DND-41 (cell line): ENCODE results near the gene ARRB1.

ENCODE experiments used
- ATAC-seq: fragments of 200-7000 bp; cut with Tn5 transposase; 3 replicates; pipeline ENCODE4 v1.9.1; 2021; ENCODE audit warnings: low read depth; ENCODE audit not compliant: insufficient read depth
- DNase-seq: peaks from one replicate; pipeline ENCODE4 v3.0.0-alpha.2; 2020
- H2AFZ ChIP-seq: 2 replicates; pipeline ENCODE4 v1.6.0; 2012; ENCODE audit warnings: low read depth, low read length
- H3K27ac ChIP-seq: 2 replicates; pipeline ENCODE4 v1.5.1; 2012; ENCODE audit warnings: low read length, inconsistent platforms
- H3K27me3 ChIP-seq: fragments of 200-600 bp; sonication (generic); 2 replicates; pipeline ENCODE4 v1.6.0; 2012; ENCODE audit warnings: low read length, mild to moderate bottlenecking, inconsistent platforms; ENCODE audit not compliant: insufficient read depth, poor library complexity
- H3K36me3 ChIP-seq: 2 replicates; pipeline ENCODE4 v1.5.1; 2012; ENCODE audit warnings: low read length, inconsistent platforms; ENCODE audit not compliant: insufficient read depth
- H3K4me1 ChIP-seq: 2 replicates; pipeline ENCODE4 v1.5.1; 2012; ENCODE audit warnings: mild to moderate bottlenecking, low read length; ENCODE audit not compliant: insufficient read depth
- H3K4me2 ChIP-seq: 2 replicates; pipeline ENCODE4 v1.6.0; 2012; ENCODE audit warnings: mild to moderate bottlenecking, moderate library complexity, low read length, inconsistent platforms; ENCODE audit not compliant: insufficient read depth
- H3K4me3 ChIP-seq, 2 experiments: fragments of 200-600 bp in 1 of 2; shearing (Covaris generic) in 1 of 2; 2 replicates each; pipeline ENCODE4 v1.5.1; 2012 to 2016; ENCODE audit warnings: inconsistent platforms in 2 of 2, low read length in 2 of 2, mild to moderate bottlenecking in 2 of 2, low read depth in 1 of 2, moderate library complexity in 1 of 2
- H3K79me2 ChIP-seq: 2 replicates; pipeline ENCODE4 v1.6.0; 2012; ENCODE audit warnings: low read length, inconsistent platforms; ENCODE audit not compliant: insufficient read depth
- H3K9ac ChIP-seq: 2 replicates; pipeline ENCODE4 v1.6.0; 2012; ENCODE audit warnings: low read depth, mild to moderate bottlenecking, inconsistent platforms, low read length, moderate library complexity
- H3K9me3 ChIP-seq: 2 replicates; pipeline ENCODE4 v1.5.1; 2012; ENCODE audit warnings: low read length, moderate library complexity, mild to moderate bottlenecking, inconsistent platforms; ENCODE audit not compliant: insufficient read depth, severe bottlenecking
- H4K20me1 ChIP-seq: 2 replicates; pipeline ENCODE4 v1.6.0; 2012; ENCODE audit warnings: low read length; ENCODE audit not compliant: insufficient read depth
- EZH2 ChIP-seq: IDR thresholded peaks from 3 replicates; pipeline ENCODE4 v1.6.1; 2012; ENCODE audit warnings: borderline replicate concordance, low read depth, mild to moderate bottlenecking, moderate library complexity, low read length, inconsistent platforms; ENCODE audit not compliant: severe bottlenecking
- TF ChIP-seq, protein P1 (sequence below): IDR thresholded peaks from 2 replicates; pipeline ENCODE4 v1.5.1; 2012; ENCODE audit warnings: borderline replicate concordance, low read length, moderate library complexity, mild to moderate bottlenecking; ENCODE audit not compliant: poor library complexity, severe bottlenecking; ENCODE audit errors: extremely low read depth

The ARRB1 gene

DNA sequence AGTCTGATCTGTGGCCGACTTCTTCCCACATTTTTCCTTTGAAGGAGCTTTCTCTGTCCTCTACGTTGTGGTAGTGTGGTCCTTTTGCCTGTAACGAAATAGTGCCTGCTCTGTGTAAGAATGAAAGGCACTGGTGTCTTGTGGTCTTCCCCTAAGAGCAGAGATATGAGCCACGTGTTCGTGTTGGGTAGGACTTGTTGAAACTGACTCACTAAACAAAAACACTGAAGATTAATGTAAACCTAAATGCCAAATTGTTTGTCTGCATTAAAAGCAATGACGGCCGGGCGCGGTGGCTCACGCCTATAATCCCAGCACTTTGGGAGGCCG, 37.8 kb upstream of the ARRB1 start:
- TF ChIP-seq EZH2: no peak
- TF ChIP-seq, protein P1, sequence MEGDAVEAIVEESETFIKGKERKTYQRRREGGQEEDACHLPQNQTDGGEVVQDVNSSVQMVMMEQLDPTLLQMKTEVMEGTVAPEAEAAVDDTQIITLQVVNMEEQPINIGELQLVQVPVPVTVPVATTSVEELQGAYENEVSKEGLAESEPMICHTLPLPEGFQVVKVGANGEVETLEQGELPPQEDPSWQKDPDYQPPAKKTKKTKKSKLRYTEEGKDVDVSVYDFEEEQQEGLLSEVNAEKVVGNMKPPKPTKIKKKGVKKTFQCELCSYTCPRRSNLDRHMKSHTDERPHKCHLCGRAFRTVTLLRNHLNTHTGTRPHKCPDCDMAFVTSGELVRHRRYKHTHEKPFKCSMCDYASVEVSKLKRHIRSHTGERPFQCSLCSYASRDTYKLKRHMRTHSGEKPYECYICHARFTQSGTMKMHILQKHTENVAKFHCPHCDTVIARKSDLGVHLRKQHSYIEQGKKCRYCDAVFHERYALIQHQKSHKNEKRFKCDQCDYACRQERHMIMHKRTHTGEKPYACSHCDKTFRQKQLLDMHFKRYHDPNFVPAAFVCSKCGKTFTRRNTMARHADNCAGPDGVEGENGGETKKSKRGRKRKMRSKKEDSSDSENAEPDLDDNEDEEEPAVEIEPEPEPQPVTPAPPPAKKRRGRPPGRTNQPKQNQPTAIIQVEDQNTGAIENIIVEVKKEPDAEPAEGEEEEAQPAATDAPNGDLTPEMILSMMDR: no peak
- no peak overlapping the region for H3K4me2 ChIP-seq
- no peak for DNase-seq
- H3K79me2 ChIP-seq: no peaks in the 10 kb centered on the region
- H3K27me3 ChIP-seq: no peaks in the 10 kb centered on the region
- peak overlapping the region; percentile 22 for H2AFZ ChIP-seq
- H3K4me3 ChIP-seq: no peak overlapping the region
- peaks cover 10% of the 10 kb centered on the region for H3K4me1 ChIP-seq
- no peaks in the 10 kb centered on the region for H4K20me1 ChIP-seq
- H3K9ac ChIP-seq: no peak overlapping the region
- no peaks in the 10 kb centered on the region for H3K9me3 ChIP-seq
- ATAC-seq: no peak
- H3K36me3 ChIP-seq: no peaks in the 10 kb centered on the region
- H3K27ac ChIP-seq: no peak overlapping the region

DNA sequence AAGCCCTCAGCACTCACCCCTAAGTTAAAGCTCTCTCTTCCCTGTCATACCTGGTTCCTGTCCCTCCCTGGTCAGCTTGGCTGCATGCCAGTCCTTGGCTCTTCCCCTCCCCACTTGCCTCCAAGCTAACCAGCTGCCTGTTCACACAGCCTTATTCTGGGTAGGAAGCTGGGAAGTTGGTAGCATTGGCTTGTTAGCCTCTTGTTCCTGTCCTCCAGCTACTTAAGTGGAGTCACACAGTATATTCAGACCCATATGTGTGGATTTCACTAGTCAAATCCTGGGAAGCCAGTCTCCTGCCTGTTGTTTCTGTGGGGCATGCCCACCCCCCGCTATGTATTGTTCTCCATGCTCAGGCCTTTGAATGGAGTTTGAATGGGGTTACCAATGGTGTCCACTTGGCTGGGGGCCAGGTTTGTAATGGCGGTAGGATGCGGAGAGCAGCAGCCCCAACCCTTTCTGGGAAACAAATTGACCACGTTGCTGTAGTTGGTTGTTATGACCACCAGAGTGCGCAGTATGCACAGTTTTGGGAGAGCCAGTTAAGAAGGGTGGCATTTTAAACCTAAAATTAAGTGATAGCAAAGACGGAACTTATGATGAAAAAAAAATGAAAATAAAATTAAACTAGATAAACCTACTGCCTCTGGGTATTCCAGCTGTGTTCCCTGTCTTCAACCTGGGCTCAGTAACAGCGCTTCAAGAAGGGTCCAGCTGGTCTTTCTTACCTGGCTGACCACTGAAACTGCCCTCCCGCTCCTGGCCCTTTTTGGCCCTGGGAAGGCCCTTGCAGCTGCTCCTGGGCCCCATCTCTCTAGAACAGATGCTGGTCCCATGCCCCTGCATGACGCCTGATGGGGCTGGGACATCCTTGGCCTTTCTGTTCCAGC, 37.2 kb upstream of the ARRB1 start:
- no peaks in the 10 kb centered on the region for H3K79me2 ChIP-seq
- H3K4me3 ChIP-seq: no peak overlapping the region
- peak overlapping the region; percentile 23 for H2AFZ ChIP-seq
- no peaks in the 10 kb centered on the region for H3K36me3 ChIP-seq
- DNase-seq (peak; percentile 79), ATAC-seq (peak; percentile 82)
- H3K4me2 ChIP-seq: peak overlapping the region; percentile 32; the same call in 1 of the 2 replicates
- H3K9ac ChIP-seq: no peak overlapping the region
- H3K4me1 ChIP-seq: peaks cover 11% of the 10 kb centered on the region
- H3K27ac ChIP-seq: no peak overlapping the region
- no peaks in the 10 kb centered on the region for H3K27me3 ChIP-seq
- H4K20me1 ChIP-seq: no peaks in the 10 kb centered on the region
- TF ChIP-seq, protein P1: peak; percentile 95
- no peak for TF ChIP-seq EZH2
- H3K9me3 ChIP-seq: no peaks in the 10 kb centered on the region

DNA sequence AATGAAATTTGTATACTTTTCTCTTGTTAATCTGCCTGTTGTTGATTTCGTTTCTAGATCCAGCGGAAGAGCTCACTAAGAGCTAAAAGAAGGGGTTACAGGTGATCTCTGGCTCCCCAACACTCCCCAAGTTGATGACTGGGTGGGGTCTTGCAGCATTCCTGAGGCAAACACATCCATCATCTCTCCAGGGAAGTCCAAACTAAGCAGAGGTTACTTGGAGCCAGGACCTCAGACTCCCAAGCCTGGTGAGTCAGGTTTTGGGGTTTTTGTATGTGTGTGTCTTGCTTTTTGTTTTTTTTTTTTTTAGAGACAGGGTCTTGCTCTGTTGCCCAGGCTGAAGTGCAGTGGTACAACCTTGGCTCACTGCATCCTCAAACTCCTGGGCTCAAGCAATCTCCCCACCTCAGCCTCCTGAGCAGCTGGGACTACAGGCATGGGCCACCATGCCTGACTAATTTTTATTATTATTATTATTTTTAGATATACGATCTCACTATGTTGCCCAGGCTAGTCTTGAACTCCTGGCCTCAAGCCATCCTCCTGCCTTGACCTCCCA, 36.4 kb upstream of the ARRB1 start:
- TF ChIP-seq EZH2: no peak
- TF ChIP-seq, protein P1: no peak
- Histone ChIP-seq H3K9me3 (no peaks in the 10 kb centered on the region), H4K20me1 (no peaks in the 10 kb centered on the region), H3K36me3 (no peaks in the 10 kb centered on the region), H3K79me2 (no peaks in the 10 kb centered on the region), H3K27me3 (no peaks in the 10 kb centered on the region), H3K4me1 (peaks cover 11% of the 10 kb centered on the region), H2AFZ (no peak overlapping the region), H3K4me3 (no peak overlapping the region), H3K27ac (no peak overlapping the region), H3K4me2 (no peak overlapping the region), H3K9ac (no peak overlapping the region)
- ATAC-seq: no peak
- no peak for DNase-seq
